ENCODE results near the gene MRGPRF.

Gene MRGPRF

DNA sequence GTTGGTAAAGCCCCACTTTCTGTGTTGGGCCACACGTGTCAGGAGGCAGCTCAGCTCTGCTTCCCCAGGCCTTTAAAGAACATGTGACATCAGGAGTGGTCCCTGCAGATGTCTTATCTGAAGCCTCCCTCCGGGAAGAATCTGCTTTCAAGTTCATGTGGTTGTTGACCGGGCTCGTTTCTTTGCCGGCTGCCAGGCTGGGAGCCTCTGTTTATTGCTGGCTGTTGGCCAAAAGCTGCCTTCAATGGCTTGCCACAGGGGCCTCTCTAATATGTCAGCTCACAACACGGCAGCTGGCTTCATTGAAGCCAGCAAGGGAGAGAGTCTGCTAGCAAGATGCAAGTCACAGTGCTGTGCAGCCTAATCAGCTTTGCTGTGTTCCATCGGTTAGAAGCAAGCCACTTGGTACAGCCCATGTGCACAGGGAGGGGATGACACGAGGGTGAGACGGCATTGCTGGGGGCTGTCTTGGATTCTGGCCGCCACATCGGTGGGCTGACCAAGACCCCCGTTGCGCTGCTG lies 14.6 kb downstream of the MRGPRF start (continued):
- TF ChIP-seq, protein P1, sequence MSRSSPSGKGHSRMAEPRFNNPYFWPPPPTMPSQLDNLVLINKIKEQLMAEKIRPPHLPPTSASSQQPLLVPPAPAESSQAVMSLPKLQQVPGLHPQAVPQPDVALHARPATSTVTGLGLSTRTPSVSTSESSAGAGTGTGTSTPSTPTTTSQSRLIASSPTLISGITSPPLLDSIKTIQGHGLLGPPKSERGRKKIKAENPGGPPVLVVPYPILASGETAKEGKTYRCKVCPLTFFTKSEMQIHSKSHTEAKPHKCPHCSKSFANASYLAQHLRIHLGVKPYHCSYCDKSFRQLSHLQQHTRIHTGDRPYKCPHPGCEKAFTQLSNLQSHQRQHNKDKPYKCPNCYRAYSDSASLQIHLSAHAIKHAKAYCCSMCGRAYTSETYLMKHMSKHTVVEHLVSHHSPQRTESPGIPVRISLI (tag by site-specific recombination; IDR thresholded peaks at IDR 0.05) = no peak
- no peak for TF ChIP-seq ZNF600 (tag by site-specific recombination; IDR thresholded peaks at IDR 0.05)
- no peak for TF ChIP-seq ZNF10 (tag by site-specific recombination; IDR thresholded peaks at IDR 0.05)
- no peak for TF ChIP-seq ZNF350 (tag by site-specific recombination; IDR thresholded peaks at IDR 0.05)

DNA sequence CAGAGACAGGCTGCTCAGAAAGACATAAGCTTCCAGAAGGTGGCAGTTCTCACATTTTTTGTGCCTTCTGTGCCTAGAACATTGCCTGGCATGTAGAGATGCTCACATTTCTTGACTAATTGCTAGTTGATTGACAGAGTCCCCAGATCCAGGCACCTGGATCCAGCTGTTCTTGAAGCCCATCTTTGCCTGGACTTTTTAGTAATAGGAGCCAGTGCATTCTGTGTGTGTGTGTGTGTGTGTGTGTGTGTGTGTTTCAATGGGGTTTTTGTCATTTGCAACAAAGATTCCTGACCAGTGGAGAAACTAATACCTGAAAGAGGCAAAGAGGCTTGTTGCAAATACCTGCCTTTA lies 15.1 kb downstream of the MRGPRF start:
- H3K36me3 ChIP-seq (ENCODE audit: control insufficient read depth in 2 of 2, insufficient read depth in 1 of 2, low read length in 2 of 2) = no peaks in the 10 kb centered on the region
- no peaks in the 10 kb centered on the region for H3K9me3 ChIP-seq (ENCODE audit: control insufficient read depth, insufficient read depth, low read depth, low read length)
- TF ChIP-seq, protein P2, sequence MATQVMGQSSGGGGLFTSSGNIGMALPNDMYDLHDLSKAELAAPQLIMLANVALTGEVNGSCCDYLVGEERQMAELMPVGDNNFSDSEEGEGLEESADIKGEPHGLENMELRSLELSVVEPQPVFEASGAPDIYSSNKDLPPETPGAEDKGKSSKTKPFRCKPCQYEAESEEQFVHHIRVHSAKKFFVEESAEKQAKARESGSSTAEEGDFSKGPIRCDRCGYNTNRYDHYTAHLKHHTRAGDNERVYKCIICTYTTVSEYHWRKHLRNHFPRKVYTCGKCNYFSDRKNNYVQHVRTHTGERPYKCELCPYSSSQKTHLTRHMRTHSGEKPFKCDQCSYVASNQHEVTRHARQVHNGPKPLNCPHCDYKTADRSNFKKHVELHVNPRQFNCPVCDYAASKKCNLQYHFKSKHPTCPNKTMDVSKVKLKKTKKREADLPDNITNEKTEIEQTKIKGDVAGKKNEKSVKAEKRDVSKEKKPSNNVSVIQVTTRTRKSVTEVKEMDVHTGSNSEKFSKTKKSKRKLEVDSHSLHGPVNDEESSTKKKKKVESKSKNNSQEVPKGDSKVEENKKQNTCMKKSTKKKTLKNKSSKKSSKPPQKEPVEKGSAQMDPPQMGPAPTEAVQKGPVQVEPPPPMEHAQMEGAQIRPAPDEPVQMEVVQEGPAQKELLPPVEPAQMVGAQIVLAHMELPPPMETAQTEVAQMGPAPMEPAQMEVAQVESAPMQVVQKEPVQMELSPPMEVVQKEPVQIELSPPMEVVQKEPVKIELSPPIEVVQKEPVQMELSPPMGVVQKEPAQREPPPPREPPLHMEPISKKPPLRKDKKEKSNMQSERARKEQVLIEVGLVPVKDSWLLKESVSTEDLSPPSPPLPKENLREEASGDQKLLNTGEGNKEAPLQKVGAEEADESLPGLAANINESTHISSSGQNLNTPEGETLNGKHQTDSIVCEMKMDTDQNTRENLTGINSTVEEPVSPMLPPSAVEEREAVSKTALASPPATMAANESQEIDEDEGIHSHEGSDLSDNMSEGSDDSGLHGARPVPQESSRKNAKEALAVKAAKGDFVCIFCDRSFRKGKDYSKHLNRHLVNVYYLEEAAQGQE (tag by site-specific recombination; IDR thresholded peaks at IDR 0.05) = no peak
- TF ChIP-seq, protein P3, sequence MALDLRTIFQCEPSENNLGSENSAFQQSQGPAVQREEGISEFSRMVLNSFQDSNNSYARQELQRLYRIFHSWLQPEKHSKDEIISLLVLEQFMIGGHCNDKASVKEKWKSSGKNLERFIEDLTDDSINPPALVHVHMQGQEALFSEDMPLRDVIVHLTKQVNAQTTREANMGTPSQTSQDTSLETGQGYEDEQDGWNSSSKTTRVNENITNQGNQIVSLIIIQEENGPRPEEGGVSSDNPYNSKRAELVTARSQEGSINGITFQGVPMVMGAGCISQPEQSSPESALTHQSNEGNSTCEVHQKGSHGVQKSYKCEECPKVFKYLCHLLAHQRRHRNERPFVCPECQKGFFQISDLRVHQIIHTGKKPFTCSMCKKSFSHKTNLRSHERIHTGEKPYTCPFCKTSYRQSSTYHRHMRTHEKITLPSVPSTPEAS (tag by site-specific recombination; IDR thresholded peaks at IDR 0.05) = peak; percentile 26; the same call in 1 of the 2 replicates
- H3K27ac ChIP-seq (ENCODE audit: extremely low read depth, low read depth, low read length) = no peak overlapping the region
- 0 out of 2 replicates have a peak, but pooled peaks cover 2% of the 10 kb centered on the region for H3K4me1 ChIP-seq (ENCODE audit: control insufficient read depth, insufficient read depth, low read length)
- H3K4me3 ChIP-seq (ENCODE audit: low read depth, low read length) = no peak overlapping the region
- POLR2A ChIA-PET = interaction anchor here (0.7 kb wide), 1 partner anchor 36 kb away, joined by 3 read pairs; no protein-coding TSS in a partner anchor
- CTCF ChIA-PET = interaction anchor here (0.7 kb wide), 1 partner anchor 11 kb away, joined by 4 read pairs; no protein-coding TSS in a partner anchor

DNA sequence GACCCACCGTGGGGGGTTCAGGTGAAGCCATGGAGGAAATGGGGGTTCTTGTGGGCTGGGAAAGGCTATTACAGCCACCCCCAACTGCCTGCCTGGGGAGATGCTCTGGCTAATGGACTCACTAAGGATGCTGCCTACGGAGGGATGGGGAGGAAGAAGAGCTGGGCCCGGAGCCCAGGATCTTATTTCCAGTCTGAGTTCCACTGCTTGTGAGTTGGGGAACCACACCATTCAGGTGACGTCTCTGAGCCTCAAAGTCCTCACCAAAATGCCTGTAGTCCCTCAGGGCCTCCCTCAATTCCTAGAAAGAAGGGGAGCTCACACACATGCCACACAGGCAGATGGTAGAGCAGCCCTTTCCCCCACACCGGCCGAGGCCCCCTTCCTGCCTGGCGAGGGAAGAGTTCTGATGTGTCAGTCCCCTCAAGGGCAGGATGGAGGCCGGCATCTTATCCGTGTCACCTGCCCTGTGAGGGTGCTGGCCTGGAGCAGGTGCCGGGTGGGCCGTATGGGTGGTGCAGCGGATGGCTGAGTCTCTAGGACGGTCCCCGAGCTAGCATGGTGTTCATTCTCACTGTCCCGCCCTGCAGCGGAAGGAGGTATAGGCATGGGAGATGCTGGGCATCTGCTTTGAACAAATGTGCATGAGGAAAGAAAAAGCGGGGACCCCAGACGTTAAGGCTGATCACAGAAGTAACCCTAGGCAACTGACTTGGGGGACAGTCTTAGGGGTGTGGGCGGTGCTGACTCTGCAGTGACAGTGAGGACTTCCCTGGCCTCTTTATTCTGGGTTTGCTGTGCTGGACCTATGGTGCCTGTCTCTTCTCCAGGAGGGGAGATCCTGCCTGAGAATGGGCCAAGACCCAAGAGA lies 15.7 kb downstream of the MRGPRF start:
- H3K9me3 ChIP-seq (ENCODE audit: control insufficient read depth, insufficient read depth, low read depth, low read length) = no peaks in the 10 kb centered on the region
- POLR2A ChIA-PET = no interaction called here

More for the DNA sequence above, 15.7 kb downstream of the MRGPRF start:
- H3K27ac ChIP-seq (ENCODE audit: extremely low read depth, low read depth, low read length) = no peak overlapping the region
- no peak overlapping the region for H3K4me3 ChIP-seq (ENCODE audit: low read depth, low read length)
- H3K36me3 ChIP-seq (ENCODE audit: control insufficient read depth in 2 of 2, insufficient read depth in 1 of 2, low read length in 2 of 2) = no peaks in the 10 kb centered on the region
- TF ChIP-seq ZNF221 (tag by site-specific recombination; IDR thresholded peaks at IDR 0.05; ENCODE audit: borderline replicate concordance) (no peak), ZNF776 (tag by site-specific recombination; IDR thresholded peaks at IDR 0.05; ENCODE audit: borderline replicate concordance) (no peak), ZNF404 (tag by site-specific recombination; IDR thresholded peaks at IDR 0.05) (no peak), ZNF621 (tag by site-specific recombination; IDR thresholded peaks at IDR 0.05) (no peak), ZNF529 (tag by site-specific recombination; IDR thresholded peaks at IDR 0.05; ENCODE audit: insufficient replicate concordance) (no peak), ZNF544 (tag by site-specific recombination; IDR thresholded peaks at IDR 0.05) (no peak), OVOL3 (tag by site-specific recombination; IDR thresholded peaks at IDR 0.05) (no peak), ZNF23 (tag by site-specific recombination; IDR thresholded peaks at IDR 0.05; ENCODE audit: borderline replicate concordance) (no peak)
- TF ChIP-seq, protein P4, sequence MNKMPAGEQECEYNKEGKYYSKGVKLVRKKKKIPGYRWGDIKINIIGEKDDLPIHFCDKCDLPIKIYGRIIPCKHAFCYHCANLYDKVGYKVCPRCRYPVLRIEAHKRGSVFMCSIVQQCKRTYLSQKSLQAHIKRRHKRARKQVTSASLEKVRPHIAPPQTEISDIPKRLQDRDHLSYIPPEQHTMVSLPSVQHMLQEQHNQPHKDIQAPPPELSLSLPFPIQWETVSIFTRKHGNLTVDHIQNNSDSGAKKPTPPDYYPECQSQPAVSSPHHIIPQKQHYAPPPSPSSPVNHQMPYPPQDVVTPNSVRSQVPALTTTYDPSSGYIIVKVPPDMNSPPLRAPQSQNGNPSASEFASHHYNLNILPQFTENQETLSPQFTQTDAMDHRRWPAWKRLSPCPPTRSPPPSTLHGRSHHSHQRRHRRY (tag by site-specific recombination; IDR thresholded peaks at IDR 0.05) = no peak
- TF ChIP-seq, protein P5, sequence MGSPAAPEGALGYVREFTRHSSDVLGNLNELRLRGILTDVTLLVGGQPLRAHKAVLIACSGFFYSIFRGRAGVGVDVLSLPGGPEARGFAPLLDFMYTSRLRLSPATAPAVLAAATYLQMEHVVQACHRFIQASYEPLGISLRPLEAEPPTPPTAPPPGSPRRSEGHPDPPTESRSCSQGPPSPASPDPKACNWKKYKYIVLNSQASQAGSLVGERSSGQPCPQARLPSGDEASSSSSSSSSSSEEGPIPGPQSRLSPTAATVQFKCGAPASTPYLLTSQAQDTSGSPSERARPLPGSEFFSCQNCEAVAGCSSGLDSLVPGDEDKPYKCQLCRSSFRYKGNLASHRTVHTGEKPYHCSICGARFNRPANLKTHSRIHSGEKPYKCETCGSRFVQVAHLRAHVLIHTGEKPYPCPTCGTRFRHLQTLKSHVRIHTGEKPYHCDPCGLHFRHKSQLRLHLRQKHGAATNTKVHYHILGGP (tag by site-specific recombination; IDR thresholded peaks at IDR 0.05) = no peak
- TF ChIP-seq, protein P6, sequence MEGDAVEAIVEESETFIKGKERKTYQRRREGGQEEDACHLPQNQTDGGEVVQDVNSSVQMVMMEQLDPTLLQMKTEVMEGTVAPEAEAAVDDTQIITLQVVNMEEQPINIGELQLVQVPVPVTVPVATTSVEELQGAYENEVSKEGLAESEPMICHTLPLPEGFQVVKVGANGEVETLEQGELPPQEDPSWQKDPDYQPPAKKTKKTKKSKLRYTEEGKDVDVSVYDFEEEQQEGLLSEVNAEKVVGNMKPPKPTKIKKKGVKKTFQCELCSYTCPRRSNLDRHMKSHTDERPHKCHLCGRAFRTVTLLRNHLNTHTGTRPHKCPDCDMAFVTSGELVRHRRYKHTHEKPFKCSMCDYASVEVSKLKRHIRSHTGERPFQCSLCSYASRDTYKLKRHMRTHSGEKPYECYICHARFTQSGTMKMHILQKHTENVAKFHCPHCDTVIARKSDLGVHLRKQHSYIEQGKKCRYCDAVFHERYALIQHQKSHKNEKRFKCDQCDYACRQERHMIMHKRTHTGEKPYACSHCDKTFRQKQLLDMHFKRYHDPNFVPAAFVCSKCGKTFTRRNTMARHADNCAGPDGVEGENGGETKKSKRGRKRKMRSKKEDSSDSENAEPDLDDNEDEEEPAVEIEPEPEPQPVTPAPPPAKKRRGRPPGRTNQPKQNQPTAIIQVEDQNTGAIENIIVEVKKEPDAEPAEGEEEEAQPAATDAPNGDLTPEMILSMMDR (tag by site-specific recombination; IDR thresholded peaks at IDR 0.05) = no peak
- 0 out of 2 replicates have a peak, but pooled peaks cover 2% of the 10 kb centered on the region for H3K4me1 ChIP-seq (ENCODE audit: control insufficient read depth, insufficient read depth, low read length)
- CTCF ChIA-PET = interaction anchor here (1.0 kb wide), 1 partner anchor 41 kb away, joined by 3 read pairs; no protein-coding TSS in a partner anchor
